ENCODE measurements around the gene SPATS2L. TPM values are rescaled to one million over a fixed set of nuclear protein-coding genes. Genes with fewer than 3 reads are reported as not detected.
A peak's percentile ranks its signal among the peaks of the same experiment; 100 is the strongest.

The SPATS2L gene
- total and polyA plus RNA-seq, 2 of the 13 experiments (the other 11 are each of a cell fraction or from before 2014, with no cell fraction given), result 154 to 212 TPM

- TF ChIP-seq, protein P1, sequence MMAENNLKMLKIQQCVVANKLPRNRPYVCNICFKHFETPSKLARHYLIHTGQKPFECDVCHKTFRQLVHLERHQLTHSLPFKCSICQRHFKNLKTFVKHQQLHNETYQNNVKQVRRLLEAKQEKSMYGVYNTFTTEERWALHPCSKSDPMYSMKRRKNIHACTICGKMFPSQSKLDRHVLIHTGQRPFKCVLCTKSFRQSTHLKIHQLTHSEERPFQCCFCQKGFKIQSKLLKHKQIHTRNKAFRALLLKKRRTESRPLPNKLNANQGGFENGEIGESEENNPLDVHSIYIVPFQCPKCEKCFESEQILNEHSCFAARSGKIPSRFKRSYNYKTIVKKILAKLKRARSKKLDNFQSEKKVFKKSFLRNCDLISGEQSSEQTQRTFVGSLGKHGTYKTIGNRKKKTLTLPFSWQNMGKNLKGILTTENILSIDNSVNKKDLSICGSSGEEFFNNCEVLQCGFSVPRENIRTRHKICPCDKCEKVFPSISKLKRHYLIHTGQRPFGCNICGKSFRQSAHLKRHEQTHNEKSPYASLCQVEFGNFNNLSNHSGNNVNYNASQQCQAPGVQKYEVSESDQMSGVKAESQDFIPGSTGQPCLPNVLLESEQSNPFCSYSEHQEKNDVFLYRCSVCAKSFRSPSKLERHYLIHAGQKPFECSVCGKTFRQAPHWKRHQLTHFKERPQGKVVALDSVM (CRISPR knock-in tag; IDR thresholded peaks at IDR 0.05), result no peak
- TF ChIP-seq FOSL1 (CRISPR knock-in tag; IDR thresholded peaks at IDR 0.05; ENCODE audit: borderline replicate concordance) (no peak), MEF2D (CRISPR knock-in tag; IDR thresholded peaks at IDR 0.05) (peak; percentile 99), NRL (CRISPR knock-in tag; IDR thresholded peaks at IDR 0.05; ENCODE audit: borderline replicate concordance) (no peak), ZNF234 (CRISPR knock-in tag; conservative IDR thresholded peaks at IDR 0.05) (no peak), ZNF343 (CRISPR knock-in tag; IDR thresholded peaks at IDR 0.05) (0 out of 2 replicates have a peak, but pooled peaks have one; percentile 59), ZFP36 (IDR thresholded peaks at IDR 0.05; ENCODE audit: borderline replicate concordance, low read depth, low read length, partially characterized antibody) (no peak), SKI (IDR thresholded peaks at IDR 0.05; ENCODE audit: partially characterized antibody) (no peak), ZMYM4 (CRISPR knock-in tag; IDR thresholded peaks at IDR 0.05) (peak; percentile 90), ZMAT3 (CRISPR knock-in tag; conservative IDR thresholded peaks at IDR 0.05) (0 out of 2 replicates have a peak, but pooled peaks have one; percentile 37), ZFP36L2 (CRISPR knock-in tag; IDR thresholded peaks at IDR 0.05) (no peak), SRSF4 (IDR thresholded peaks at IDR 0.05; ENCODE audit: low read depth, low read length, poor library complexity, severe bottlenecking) (no peak), NFKBIZ (CRISPR knock-in tag; IDR thresholded peaks at IDR 0.05) (peak; percentile 81), BRCA1 (CRISPR knock-in tag; IDR thresholded peaks at IDR 0.05) (0 out of 2 replicates have a peak, but pooled peaks have one; percentile 75), XBP1 (CRISPR knock-in tag; IDR thresholded peaks at IDR 0.05) (no peak), ZNF839 (CRISPR knock-in tag; IDR thresholded peaks at IDR 0.05; ENCODE audit: borderline replicate concordance) (no peak), ZSCAN9 (CRISPR knock-in tag; IDR thresholded peaks at IDR 0.05; ENCODE audit: borderline replicate concordance) (peak; percentile 71; the same call in 1 of the 2 replicates), ZNF484 (CRISPR knock-in tag; IDR thresholded peaks at IDR 0.05; ENCODE audit: borderline replicate concordance, low read depth) (no peak), TMF1 (CRISPR knock-in tag; IDR thresholded peaks at IDR 0.05; ENCODE audit: low read depth) (0 out of 2 replicates have a peak, but pooled peaks have one; percentile 33), ZNF549 (CRISPR knock-in tag; IDR thresholded peaks at IDR 0.05) (no peak), ARNTL (CRISPR knock-in tag; IDR thresholded peaks at IDR 0.05) (peak; percentile 40; the same call in 1 of the 2 replicates)
- TF ChIP-seq, protein P2, sequence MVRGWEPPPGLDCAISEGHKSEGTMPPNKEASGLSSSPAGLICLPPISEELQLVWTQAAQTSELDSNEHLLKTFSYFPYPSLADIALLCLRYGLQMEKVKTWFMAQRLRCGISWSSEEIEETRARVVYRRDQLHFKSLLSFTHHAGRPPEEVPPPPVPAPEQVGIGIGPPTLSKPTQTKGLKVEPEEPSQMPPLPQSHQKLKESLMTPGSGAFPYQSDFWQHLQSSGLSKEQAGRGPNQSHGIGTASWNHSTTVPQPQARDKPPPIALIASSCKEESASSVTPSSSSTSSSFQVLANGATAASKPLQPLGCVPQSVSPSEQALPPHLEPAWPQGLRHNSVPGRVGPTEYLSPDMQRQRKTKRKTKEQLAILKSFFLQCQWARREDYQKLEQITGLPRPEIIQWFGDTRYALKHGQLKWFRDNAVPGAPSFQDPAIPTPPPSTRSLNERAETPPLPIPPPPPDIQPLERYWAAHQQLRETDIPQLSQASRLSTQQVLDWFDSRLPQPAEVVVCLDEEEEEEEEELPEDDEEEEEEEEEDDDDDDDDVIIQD (CRISPR knock-in tag; IDR thresholded peaks at IDR 0.05; ENCODE audit: low read depth), result peak; percentile 91; the same call in 1 of the 2 replicates
- TF ChIP-seq, protein P3, sequence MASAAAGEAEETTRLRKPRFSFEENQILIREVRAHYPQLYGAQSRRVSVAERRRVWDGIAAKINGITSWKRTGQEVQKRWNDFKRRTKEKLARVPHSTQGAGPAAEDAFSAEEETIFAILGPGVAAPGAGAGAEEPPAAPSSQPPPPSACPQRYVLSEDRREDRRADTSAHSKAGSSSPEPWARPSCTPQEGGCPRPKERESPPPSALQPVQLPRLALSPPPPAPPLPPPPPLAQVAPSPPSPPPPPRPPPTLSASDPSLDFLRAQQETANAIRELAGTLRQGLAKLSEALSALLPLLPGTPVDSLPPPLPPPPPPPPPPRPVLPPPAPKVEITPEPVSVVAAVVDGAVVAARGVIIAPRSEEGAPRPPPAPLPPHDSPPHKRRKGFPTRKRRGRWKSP (CRISPR knock-in tag; IDR thresholded peaks at IDR 0.05), result peak; percentile 68
These were observed 12.5 kb downstream of the SPATS2L start (continued) for GRCh38 chr2:200318940-200319435.
